Transverse colon (tissue), 4 donors: Measurements from ENCODE around the gene KATNB1. TPM values are rescaled to one million over a fixed set of nuclear protein-coding genes. Genes with fewer than 3 reads are reported as not detected.

Source experiments
- DNase-seq: peaks from one replicate; pipeline ENCODE4 v3.0.0-alpha.2; 2019
- H3K27ac ChIP-seq, 4 donors: fragments of 200-600 bp; sonication (generic); 2 replicates each; pipeline ENCODE4 v1.5.1; 2016 to 2018; ENCODE audit warnings: inconsistent platforms in 4 of 4
- H3K27me3 ChIP-seq: fragments of 200-600 bp; sonication (generic); 2 replicates; pipeline ENCODE4 v1.5.1; 2017; ENCODE audit warnings: inconsistent platforms
- H3K36me3 ChIP-seq, 4 donors: fragments of 200-600 bp; sonication (generic); 2 replicates each; pipeline ENCODE4 v1.5.1; 2017 to 2019; ENCODE audit warnings: inconsistent platforms in 4 of 4
- H3K4me1 ChIP-seq, 4 donors: fragments of 200-600 bp; sonication (generic); 2 replicates each; pipeline ENCODE4 v1.5.1; 2017 to 2020; ENCODE audit warnings: inconsistent platforms in 4 of 4
- H3K4me3 ChIP-seq, 4 donors: fragments of 200-600 bp; sonication (generic); 1 replicate in 1 of 4; 2 replicates in 3 of 4; pipeline versions ENCODE4 v1.5.1 to v1.6.1; 2017 to 2019; ENCODE audit warnings: inconsistent platforms in 4 of 4
- H3K9me3 ChIP-seq, 2 donors: fragments of 200-600 bp; sonication (generic); 2 replicates each; pipeline ENCODE4 v1.5.1; 2017 to 2019; ENCODE audit warnings: inconsistent platforms in 2 of 2
- EP300 ChIP-seq: sonication (generic); formaldehyde crosslinking; IDR thresholded peaks from one replicate; pipeline ENCODE4 v1.6.1; 2017; ENCODE audit warnings: antibody characterized with exemption, low read depth
- POLR2A ChIP-seq: fragments of 450-650 bp; IDR thresholded peaks from one replicate; pipeline ENCODE4 v1.6.1; 2016; ENCODE audit warnings: antibody characterized with exemption, mild to moderate bottlenecking, moderate library complexity
- POLR2AphosphoS5 ChIP-seq, 3 donors: sonication (generic); formaldehyde crosslinking; IDR thresholded peaks; one replicate each; pipeline ENCODE4 v1.6.1; 2016; ENCODE audit warnings: antibody characterized with exemption in 3 of 3
- WGBS, 2 donors: methylation state at CpG; one replicate each; pipeline ENCODE4 v1.1.5; 2018; ENCODE audit warnings: low coverage in 1 of 2; 5-methylcytosine and 5-hydroxymethylcytosine counted together
- in situ Hi-C, 4 donors: fragments of 200-750 bp; cut with MboI; loops; one replicate each; pipeline versions ENCODE4 v1.15.0 to v1.15.1; 2017; ENCODE audit warnings: low sequenced_read_pairs in 3 of 4, low pct_ligation_motif_present in 1 of 4, low pct_unique_long_range_greater_than_20kb in 1 of 4
- intact Hi-C: fragments of 100-400 bp; cut with DNase I; formaldehyde crosslinking; loops from one replicate; pipeline ENCODE4 v1.15.1; 2023; ENCODE audit warnings: low total_unique reads
- total RNA-seq, 4 donors: library from RNA; depleted of rRNA; stranded (reverse); fragments of >200 nt; gene quantifications; one replicate each; pipeline ENCODE4 v1.1.0, GENCODE V29; 2016
- TF ChIP-seq, protein P1 (sequence below), 5 experiments: fragments of 200-600 bp in 3 of 5; fragments of 450-650 bp in 2 of 5; sonication (generic) in 3 of 5; IDR thresholded peaks; 1 replicate in 2 of 5; 2 replicates in 3 of 5; pipeline ENCODE4 v1.5.1; 2016 to 2017; ENCODE audit warnings: antibody characterized with exemption in 5 of 5, inconsistent platforms in 3 of 5, mild to moderate bottlenecking in 2 of 5, moderate library complexity in 1 of 5

The KATNB1 gene
- total RNA-seq, 4 donors from 2014 or later: 11.3 to 28.4 (median 22.3) TPM

DNA sequence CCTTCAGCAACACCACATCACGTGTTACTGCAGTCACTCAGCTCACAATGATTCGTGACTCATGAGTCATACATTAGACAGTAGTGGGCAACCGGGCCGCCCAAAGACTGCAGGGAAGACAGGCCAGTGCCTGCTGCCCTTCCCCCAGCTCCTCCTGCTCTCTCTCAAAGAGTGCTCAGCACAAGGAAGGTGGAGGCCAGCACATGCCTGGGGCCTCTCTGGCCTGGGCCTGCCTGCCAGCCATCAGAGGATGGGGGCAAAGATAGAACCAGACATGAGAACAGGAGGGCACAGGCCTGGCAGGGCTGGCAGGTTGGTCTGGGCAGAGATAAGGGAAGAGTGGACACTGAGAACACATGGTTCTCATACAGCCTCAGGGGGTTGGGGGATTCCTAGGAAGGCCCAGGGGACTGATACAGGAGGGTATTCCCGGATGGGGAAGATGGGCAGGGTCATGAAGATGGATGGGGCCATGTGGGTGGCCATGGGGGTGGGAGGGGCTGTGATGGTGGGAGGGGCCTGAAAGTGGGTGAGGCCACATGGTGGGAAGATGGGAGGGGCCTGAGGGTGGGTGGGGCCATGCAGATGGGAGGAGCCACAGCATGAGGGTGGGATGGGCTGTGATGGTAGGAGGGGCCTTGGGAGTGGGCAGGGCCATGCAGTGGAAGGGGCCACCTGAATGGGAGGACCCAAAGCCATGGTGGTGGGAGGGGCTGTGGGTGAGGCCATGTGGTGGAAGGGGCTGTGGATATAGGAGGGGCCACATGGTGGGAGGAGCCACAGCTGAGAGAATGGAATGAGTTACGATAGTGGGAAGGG lies 29.0 kb downstream of the KATNB1 start:
- in situ Hi-C loops: loop anchor here in 3 of 4 donors (25.0 kb wide), 1 partner anchor 248 kb away; the partner anchor contains the start of genes USB1 (in 3 of the 3) and ZNF319 (in 3 of the 3)
- no peak for DNase-seq
- H3K27me3 ChIP-seq: no peaks in the 10 kb centered on the region
- TF ChIP-seq, protein P1, sequence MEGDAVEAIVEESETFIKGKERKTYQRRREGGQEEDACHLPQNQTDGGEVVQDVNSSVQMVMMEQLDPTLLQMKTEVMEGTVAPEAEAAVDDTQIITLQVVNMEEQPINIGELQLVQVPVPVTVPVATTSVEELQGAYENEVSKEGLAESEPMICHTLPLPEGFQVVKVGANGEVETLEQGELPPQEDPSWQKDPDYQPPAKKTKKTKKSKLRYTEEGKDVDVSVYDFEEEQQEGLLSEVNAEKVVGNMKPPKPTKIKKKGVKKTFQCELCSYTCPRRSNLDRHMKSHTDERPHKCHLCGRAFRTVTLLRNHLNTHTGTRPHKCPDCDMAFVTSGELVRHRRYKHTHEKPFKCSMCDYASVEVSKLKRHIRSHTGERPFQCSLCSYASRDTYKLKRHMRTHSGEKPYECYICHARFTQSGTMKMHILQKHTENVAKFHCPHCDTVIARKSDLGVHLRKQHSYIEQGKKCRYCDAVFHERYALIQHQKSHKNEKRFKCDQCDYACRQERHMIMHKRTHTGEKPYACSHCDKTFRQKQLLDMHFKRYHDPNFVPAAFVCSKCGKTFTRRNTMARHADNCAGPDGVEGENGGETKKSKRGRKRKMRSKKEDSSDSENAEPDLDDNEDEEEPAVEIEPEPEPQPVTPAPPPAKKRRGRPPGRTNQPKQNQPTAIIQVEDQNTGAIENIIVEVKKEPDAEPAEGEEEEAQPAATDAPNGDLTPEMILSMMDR (IDR thresholded peaks at IDR 0.05): no peak
- TF ChIP-seq POLR2AphosphoS5 (IDR thresholded peaks at IDR 0.05) (no peak), POLR2A (no peak), EP300 (no peak)
- H3K27ac ChIP-seq: no peak overlapping the region
- 72 to 86% methylated on average over 2 to 6 of the region's 6 CpGs for WGBS, 2 donors
- H3K4me1 ChIP-seq: no peaks in the 10 kb centered on the region
- no peaks in the 10 kb centered on the region for H3K36me3 ChIP-seq
- intact Hi-C loops: no loop called here
- H3K4me3 ChIP-seq: no peak overlapping the region
- no peaks in the 10 kb centered on the region for H3K9me3 ChIP-seq

DNA sequence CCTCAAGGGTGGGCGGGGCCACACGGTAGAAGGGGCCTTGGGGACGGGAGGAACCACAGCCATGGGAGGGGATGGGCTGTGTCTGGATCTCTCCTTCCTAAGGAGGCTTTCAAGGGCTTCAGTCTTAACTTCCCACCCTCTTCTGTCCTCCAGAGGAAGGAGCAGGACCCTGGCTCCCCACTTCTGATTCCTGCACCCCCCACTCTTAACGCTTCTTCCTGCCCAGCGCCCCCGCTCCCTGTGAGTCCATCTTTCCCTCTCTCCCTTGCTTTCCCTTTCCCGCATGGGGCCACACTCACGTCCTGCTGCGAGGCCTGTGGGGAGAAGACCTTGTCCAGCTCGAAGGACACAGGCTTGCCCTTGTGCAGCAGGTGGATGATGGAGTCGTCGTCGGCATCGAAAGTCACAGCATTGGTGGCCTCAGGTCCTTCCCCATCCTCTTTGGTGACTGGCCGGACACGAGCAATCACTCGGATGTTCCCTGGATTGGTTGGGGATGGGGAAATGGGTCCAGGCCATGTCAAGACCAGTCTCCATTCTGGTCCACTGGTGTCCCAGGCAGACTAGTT lies 29.7 kb downstream of the KATNB1 start:
- intact Hi-C loops (no loop called here), in situ Hi-C loops (loop anchor here in 3 of 4 donors (25.0 kb wide), 1 partner anchor 247 kb away; the partner anchor contains the start of genes USB1 (in 3 of the 3) and ZNF319 (in 3 of the 3))
- Histone ChIP-seq H3K4me3 (no peak overlapping the region), H3K4me1 (no peaks in the 10 kb centered on the region), H3K27me3 (no peaks in the 10 kb centered on the region), H3K9me3 (no peaks in the 10 kb centered on the region), H3K27ac (no peak overlapping the region), H3K36me3 (no peaks in the 10 kb centered on the region)
- 52 to 91% methylated on average over 3 to 17 of the region's 17 CpGs for WGBS, 2 donors
- TF ChIP-seq POLR2AphosphoS5 (IDR thresholded peaks at IDR 0.05) (no peak), POLR2A (no peak), EP300 (no peak)
- TF ChIP-seq, protein P1 (IDR thresholded peaks at IDR 0.05): no peak
- no peak for DNase-seq

DNA sequence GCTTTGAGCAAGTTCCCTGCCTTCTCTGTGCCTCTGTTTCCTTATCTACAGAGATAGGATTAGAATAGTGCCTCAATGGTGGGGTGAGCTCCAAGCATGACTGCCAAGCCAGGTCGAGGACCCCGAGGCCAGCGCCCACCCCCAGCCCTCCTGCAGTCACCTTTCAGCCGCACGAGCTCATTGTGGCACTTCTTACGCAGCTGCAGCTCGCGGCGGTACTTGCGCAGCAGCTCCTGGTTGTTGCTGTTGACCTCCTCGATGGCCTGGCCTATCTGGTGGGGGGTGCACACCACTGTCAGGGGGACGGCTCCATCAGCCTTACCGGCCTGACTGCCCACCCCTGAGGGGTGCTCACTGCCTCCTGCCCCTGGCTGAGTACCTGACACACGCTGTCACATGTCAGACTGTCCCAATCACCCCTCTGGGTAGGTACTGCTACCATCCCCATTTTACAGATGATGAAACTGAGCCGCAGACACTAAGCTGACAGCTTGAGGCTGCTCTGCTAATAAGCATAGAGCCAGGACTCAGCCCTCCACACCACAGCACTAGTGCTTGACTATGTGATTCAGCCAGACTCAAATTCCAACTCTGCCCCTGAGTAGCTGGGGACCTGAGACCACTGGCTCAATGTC lies 31.3 kb downstream of the KATNB1 start:
- H3K36me3 ChIP-seq: no peaks in the 10 kb centered on the region
- no peaks in the 10 kb centered on the region for H3K9me3 ChIP-seq
- in situ Hi-C loops (loop anchor here in 3 of 4 donors (25.0 kb wide), 1 partner anchor 245 kb away; the partner anchor contains the start of genes USB1 (in 3 of the 3) and ZNF319 (in 3 of the 3)), intact Hi-C loops (no loop called here)
- no peaks in the 10 kb centered on the region for H3K27me3 ChIP-seq
- H3K4me1 ChIP-seq: no peaks in the 10 kb centered on the region
- no peak for TF ChIP-seq EP300
- no peak overlapping the region for H3K27ac ChIP-seq
- 90% methylated on average over 15 of the region's 15 CpGs; no CpG with 5 or more reads in 1 of the 2 donors for WGBS, 2 donors
- no peak overlapping the region for H3K4me3 ChIP-seq
- no peak for DNase-seq

DNA sequence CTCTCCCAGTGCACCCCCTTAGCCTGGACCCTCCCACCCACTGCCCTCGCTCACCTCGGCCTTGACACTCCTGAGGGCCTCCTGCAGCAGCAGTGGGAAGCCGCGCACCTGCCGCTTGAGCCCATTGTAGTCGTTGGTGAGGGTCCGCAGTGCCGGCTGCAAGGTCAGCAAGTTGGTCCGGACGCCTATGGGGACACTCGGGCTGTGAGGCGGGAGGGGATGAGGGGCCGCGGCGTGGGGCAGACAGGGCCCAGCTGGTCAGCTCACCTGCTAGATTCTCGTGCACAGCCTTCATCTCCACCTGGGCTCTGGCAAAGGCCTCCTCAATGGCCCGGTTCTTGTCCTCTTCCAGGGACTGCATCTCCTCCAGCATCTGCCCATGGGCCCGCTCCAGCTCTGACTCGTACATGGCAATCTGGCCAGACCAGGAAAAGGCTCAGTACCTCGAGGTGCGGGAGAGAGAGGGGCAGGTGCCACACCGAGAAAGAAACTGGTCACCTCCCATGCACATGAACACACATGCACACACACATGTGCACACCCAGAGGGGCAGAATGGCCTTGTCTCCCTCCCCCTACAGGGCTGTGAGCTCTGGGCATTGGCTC lies 34.1 kb downstream of the KATNB1 start:
- Histone ChIP-seq H3K27ac (no peak overlapping the region), H3K36me3 (no peaks in the 10 kb centered on the region), H3K9me3 (no peaks in the 10 kb centered on the region), H3K4me3 (no peak overlapping the region), H3K27me3 (no peaks in the 10 kb centered on the region), H3K4me1 (no peaks in the 10 kb centered on the region)
- in situ Hi-C loops: loop anchor here in 3 of 4 donors (25.0 kb wide), 1 partner anchor 243 kb away; the partner anchor contains the start of genes USB1 (in 3 of the 3) and ZNF319 (in 3 of the 3)
- WGBS, 2 donors: 89% methylated on average over 11 of the region's 22 CpGs; no CpG with 5 or more reads in 1 of the 2 donors
- TF ChIP-seq EP300 (no peak), POLR2A (no peak), POLR2AphosphoS5 (IDR thresholded peaks at IDR 0.05) (no peak)
- TF ChIP-seq, protein P1 (IDR thresholded peaks at IDR 0.05): no peak
- no peak for DNase-seq
- intact Hi-C loops: no loop called here
